HepG2 (cell line): Measurements from ENCODE around the gene MEDAG.

Experiments
- AHDC1 ChIP-seq: sonication (generic); formaldehyde crosslinking; IDR thresholded peaks from 2 replicates; pipeline ENCODE4 v1.5.1; 2020; ENCODE audit warnings: mild to moderate bottlenecking, missing genetic modification reagents, borderline replicate concordance
- EP300 ChIP-seq, 3 experiments: sonication (generic) in 1 of 3; formaldehyde crosslinking in 1 of 3; IDR thresholded peaks; 2 replicates each; pipeline versions ENCODE4 v1.5.1 to v1.6.1; 2011 to 2020; ENCODE audit warnings: low read depth in 2 of 3, low read length in 2 of 3, borderline replicate concordance in 1 of 3, improper control_type of control experiment in 1 of 3, mild to moderate bottlenecking in 1 of 3, missing genetic modification reagents in 1 of 3, moderate library complexity in 1 of 3
- HMG20A ChIP-seq: IDR thresholded peaks from 2 replicates; pipeline ENCODE4 v1.6.1; 2016; ENCODE audit warnings: borderline replicate concordance
- PCBP2 ChIP-seq: fragments of 200-400 bp; formaldehyde crosslinking; optimal IDR thresholded peaks from 2 replicates; pipeline ENCODE3; 2018; ENCODE audit warnings: low read length, low read depth; ENCODE audit not compliant: poor library complexity, severe bottlenecking
- ZFX ChIP-seq: sonication (generic); formaldehyde crosslinking; IDR thresholded peaks from 2 replicates; pipeline ENCODE4 v1.4.0; 2020; ENCODE audit warnings: mild to moderate bottlenecking, low read depth, missing genetic modification reagents, moderate library complexity
- TF ChIP-seq, protein P1 (sequence below): sonication (generic); formaldehyde crosslinking; IDR thresholded peaks from 2 replicates; pipeline ENCODE4 v1.5.0; 2020; ENCODE audit warnings: mild to moderate bottlenecking, missing genetic modification reagents, moderate library complexity

GRCh38 chr13:30859326-30859725 lies 46.7 kb upstream of the MEDAG start:
- TF ChIP-seq EP300 (IDR thresholded peaks at IDR 0.05; ENCODE audit: low read depth in 2 of 2, low read length in 2 of 2) = no peak
- TF ChIP-seq EP300 (CRISPR knock-in tag; IDR thresholded peaks at IDR 0.05; ENCODE audit: borderline replicate concordance) = no peak
- no peak for TF ChIP-seq ZFX (CRISPR knock-in tag)
- no peak for TF ChIP-seq HMG20A (CRISPR knock-in tag)
- TF ChIP-seq, protein P1, sequence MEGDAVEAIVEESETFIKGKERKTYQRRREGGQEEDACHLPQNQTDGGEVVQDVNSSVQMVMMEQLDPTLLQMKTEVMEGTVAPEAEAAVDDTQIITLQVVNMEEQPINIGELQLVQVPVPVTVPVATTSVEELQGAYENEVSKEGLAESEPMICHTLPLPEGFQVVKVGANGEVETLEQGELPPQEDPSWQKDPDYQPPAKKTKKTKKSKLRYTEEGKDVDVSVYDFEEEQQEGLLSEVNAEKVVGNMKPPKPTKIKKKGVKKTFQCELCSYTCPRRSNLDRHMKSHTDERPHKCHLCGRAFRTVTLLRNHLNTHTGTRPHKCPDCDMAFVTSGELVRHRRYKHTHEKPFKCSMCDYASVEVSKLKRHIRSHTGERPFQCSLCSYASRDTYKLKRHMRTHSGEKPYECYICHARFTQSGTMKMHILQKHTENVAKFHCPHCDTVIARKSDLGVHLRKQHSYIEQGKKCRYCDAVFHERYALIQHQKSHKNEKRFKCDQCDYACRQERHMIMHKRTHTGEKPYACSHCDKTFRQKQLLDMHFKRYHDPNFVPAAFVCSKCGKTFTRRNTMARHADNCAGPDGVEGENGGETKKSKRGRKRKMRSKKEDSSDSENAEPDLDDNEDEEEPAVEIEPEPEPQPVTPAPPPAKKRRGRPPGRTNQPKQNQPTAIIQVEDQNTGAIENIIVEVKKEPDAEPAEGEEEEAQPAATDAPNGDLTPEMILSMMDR (CRISPR knock-in tag) = no peak
- TF ChIP-seq AHDC1 (CRISPR knock-in tag) = no peak
- TF ChIP-seq PCBP2 = no peak
